CD4-positive, alpha-beta memory T cell (primary cell): ENCODE results near the gene EVL. TPM values are rescaled to one million over a fixed set of nuclear protein-coding genes. Genes with fewer than 3 reads are reported as not detected.

ENCODE experiments used
- CTCF ChIA-PET: fragments of 350-600 bp; sonication (Branson Sonifier 250); formaldehyde crosslinking; loops from one replicate; lab custom pipeline; 2021; ENCODE audit warnings: inconsistent platforms; ENCODE audit not compliant: partially characterized antibody; lab: Charles Lee
- POLR2A ChIA-PET: fragments of 350-600 bp; sonication (Branson Sonifier 250); formaldehyde crosslinking; loops from one replicate; lab custom pipeline; 2021; ENCODE audit not compliant: partially characterized antibody; lab: Charles Lee
- DNase-seq, 5 donors: peaks; one replicate each; pipeline versions ENCODE4 v3.0.0 to v3.0.0-alpha.2; 2020 to 2022; ENCODE audit warnings: mixed read lengths in 1 of 5
- H3K27ac ChIP-seq: one replicate; pipeline ENCODE4 v1.7.0; 2013; ENCODE audit warnings: low read depth, low read length
- H3K27me3 ChIP-seq: 2 replicates; pipeline ENCODE4 v1.7.0; 2013; ENCODE audit warnings: mild to moderate bottlenecking, low read length, moderate library complexity; ENCODE audit not compliant: insufficient read depth
- H3K36me3 ChIP-seq: 2 replicates; pipeline ENCODE4 v1.7.0; 2013; ENCODE audit warnings: mild to moderate bottlenecking, low read length, moderate library complexity; ENCODE audit not compliant: insufficient read depth
- H3K4me1 ChIP-seq: 2 replicates; pipeline ENCODE4 v1.7.0; 2013; ENCODE audit warnings: mild to moderate bottlenecking, low read length, moderate library complexity; ENCODE audit not compliant: insufficient read depth
- H3K4me3 ChIP-seq, 2 donors: one replicate each; pipeline ENCODE4 v1.7.0; 2013; ENCODE audit warnings: low read length in 2 of 2, mild to moderate bottlenecking in 1 of 2
- H3K9me3 ChIP-seq, 2 donors: one replicate each; pipeline ENCODE4 v1.7.0; 2013; ENCODE audit warnings: low read length in 2 of 2, control low read depth in 1 of 2; ENCODE audit not compliant: control insufficient read depth in 1 of 2
- H3K27ac Mint-ChIP-seq, 7 donors: one replicate each; pipeline ENCODE4 v1.8.0; 2020 to 2021; ENCODE audit warnings: mixed read lengths in 7 of 7, mild to moderate bottlenecking in 6 of 7, inconsistent platforms in 3 of 7, moderate library complexity in 3 of 7
- H3K27me3 Mint-ChIP-seq, 2 donors: one replicate each; pipeline ENCODE4 v1.8.0; 2020 to 2021; ENCODE audit warnings: mixed read lengths in 2 of 2
- H3K36me3 Mint-ChIP-seq, 2 donors: one replicate each; pipeline ENCODE4 v1.8.0; 2020 to 2021; ENCODE audit warnings: mixed read lengths in 2 of 2, inconsistent platforms in 1 of 2, mild to moderate bottlenecking in 1 of 2
- H3K4me1 Mint-ChIP-seq, 4 donors: one replicate each; pipeline ENCODE4 v1.8.0; 2020 to 2021; ENCODE audit warnings: mixed read lengths in 4 of 4, mild to moderate bottlenecking in 1 of 4
- H3K4me3 Mint-ChIP-seq, 8 donors: one replicate each; pipeline ENCODE4 v1.8.0; 2020 to 2021; ENCODE audit warnings: mixed read lengths in 8 of 8, mild to moderate bottlenecking in 7 of 8, moderate library complexity in 6 of 8, inconsistent platforms in 3 of 8
- H3K9me3 Mint-ChIP-seq, 8 donors: one replicate each; pipeline ENCODE4 v1.8.0; 2020 to 2021; ENCODE audit warnings: mixed read lengths in 8 of 8, mild to moderate bottlenecking in 5 of 8, inconsistent platforms in 3 of 8, moderate library complexity in 1 of 8
- intact Hi-C: fragments of 100-400 bp; cut with micrococcal nuclease; formaldehyde crosslinking; loops from one replicate; pipeline ENCODE4 v1.15.1; 2023
- polyA plus RNA-seq, 2 donors: library from polyadenylated mRNA; unstranded; fragments of 300-500 nt; fragmentation: Illumina TruSeq; gene quantifications; one replicate each; pipeline ENCODE4 v1.2.3, GENCODE V29; 2021
- total RNA-seq, 2 experiments: library from RNA; stranded (reverse); gene quantifications; one replicate each; pipeline ENCODE4 v1.2.3, GENCODE V29; 2021

Gene EVL
- total and polyA plus RNA-seq, 4 experiments from 2014 or later: 81.8 to 1,352 (median 717) TPM

- ChIA-PET CTCF (interaction anchor here (1.3 kb wide), 1 partner anchor 23 kb away, joined by 4 read pairs; no protein-coding TSS in a partner anchor), POLR2A (interaction anchor here (0.7 to 4.2 kb wide), 6 partner anchors 8 to 83 kb away, joined by 3 to 23 read pairs (median 4); no protein-coding TSS in a partner anchor)
- H3K36me3 Mint-ChIP-seq: peaks cover 62 to 89% of the 10 kb centered on the region in 2 donors
- H3K4me3 Mint-ChIP-seq: no peak overlapping the region
- DNase-seq: no peak
- Histone ChIP-seq H3K4me3 (no peak overlapping the region), H3K9me3 (no peaks in the 10 kb centered on the region), H3K4me1 (no peaks in the 10 kb centered on the region), H3K36me3 (peaks cover 98% of the 10 kb centered on the region), H3K27ac (no peak overlapping the region), H3K27me3 (no peaks in the 10 kb centered on the region)
- H3K4me1 Mint-ChIP-seq: peaks cover 0 to 8% (median under 1%) of the 10 kb centered on the region in 4 donors
- peak overlapping the region in 6 of 7 donors; percentile 58 to 73 (median 66) for H3K27ac Mint-ChIP-seq
- intact Hi-C loops: no loop called here
- no peaks in the 10 kb centered on the region for H3K27me3 Mint-ChIP-seq
- peaks cover 0 to 5% (median 0%) of the 10 kb centered on the region in 8 donors for H3K9me3 Mint-ChIP-seq
These were observed 66.0 kb downstream of the EVL start for GRCh38 chr14:100131181-100131580.

GRCh38 chr14:100132161-100132902 lies 67.1 kb downstream of the EVL start:
- no peaks in the 10 kb centered on the region for H3K9me3 ChIP-seq
- POLR2A ChIA-PET: interaction anchor here (0.7 to 4.2 kb wide), 5 partner anchors 8 to 82 kb away, joined by 3 to 23 read pairs (median 4); no protein-coding TSS in a partner anchor
- no peak overlapping the region for H3K4me3 Mint-ChIP-seq
- no peaks in the 10 kb centered on the region for H3K4me1 ChIP-seq
- H3K4me1 Mint-ChIP-seq: peaks cover 0 to 8% (median 2%) of the 10 kb centered on the region in 4 donors
- no peak overlapping the region for H3K4me3 ChIP-seq
- peak overlapping the region in 2 of 7 donors; percentile 22 to 29 for H3K27ac Mint-ChIP-seq
- H3K27me3 Mint-ChIP-seq: no peaks in the 10 kb centered on the region
- CTCF ChIA-PET: interaction anchor here (0.9 kb wide), 1 partner anchor 24 kb away, joined by 3 read pairs; no protein-coding TSS in a partner anchor
- peaks cover 0 to 5% (median 0%) of the 10 kb centered on the region in 8 donors for H3K9me3 Mint-ChIP-seq
- H3K36me3 Mint-ChIP-seq: peaks cover 66 to 92% of the 10 kb centered on the region in 2 donors
- DNase-seq: no peak
- intact Hi-C loops: no loop called here
- no peaks in the 10 kb centered on the region for H3K27me3 ChIP-seq
- peaks cover 98% of the 10 kb centered on the region for H3K36me3 ChIP-seq
- no peak overlapping the region for H3K27ac ChIP-seq

DNA sequence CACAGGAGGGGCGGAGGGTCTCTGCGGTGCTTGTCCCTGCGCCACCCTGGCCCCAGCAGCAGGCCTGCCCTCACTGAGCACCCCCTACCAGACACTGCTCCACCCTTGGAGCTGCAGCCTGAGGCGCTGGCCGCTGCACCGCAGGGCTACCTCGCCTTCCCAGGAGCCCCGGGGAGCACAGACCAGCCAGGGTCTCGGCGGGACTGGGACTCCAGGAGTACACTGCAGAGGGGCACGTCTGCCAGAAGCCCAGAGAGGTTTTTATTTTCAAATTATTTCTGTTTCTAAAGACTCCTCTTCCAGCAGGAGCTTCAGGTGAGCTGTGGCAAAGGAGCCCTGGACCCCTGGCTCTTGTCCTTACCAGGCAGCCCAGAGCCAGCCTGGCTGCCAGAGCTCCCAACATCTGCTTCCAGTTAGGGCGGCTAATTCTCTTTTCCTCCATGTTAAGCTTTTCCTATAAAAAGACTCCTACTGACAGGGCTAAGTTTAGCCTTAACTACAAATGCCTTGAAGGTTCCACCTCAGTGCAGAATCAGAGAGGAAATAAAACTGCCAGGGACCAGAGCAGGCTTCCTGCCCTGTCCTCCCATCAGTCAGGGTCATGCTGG lies 67.8 kb downstream of the EVL start:
- H3K4me1 Mint-ChIP-seq: peaks cover 0 to 11% (median under 1%) of the 10 kb centered on the region in 4 donors
- no peak for DNase-seq
- Histone ChIP-seq H3K4me1 (no peaks in the 10 kb centered on the region), H3K27me3 (no peaks in the 10 kb centered on the region), H3K36me3 (peaks cover 98% of the 10 kb centered on the region), H3K27ac (no peak overlapping the region), H3K4me3 (no peak overlapping the region), H3K9me3 (no peaks in the 10 kb centered on the region)
- peak overlapping the region in 1 of 7 donors; percentile 77 for H3K27ac Mint-ChIP-seq
- peaks cover 0 to 6% (median 0%) of the 10 kb centered on the region in 8 donors for H3K9me3 Mint-ChIP-seq
- peaks cover 65 to 90% of the 10 kb centered on the region in 2 donors for H3K36me3 Mint-ChIP-seq
- ChIA-PET CTCF (interaction anchor here (0.9 kb wide), 1 partner anchor 25 kb away, joined by 3 read pairs; no protein-coding TSS in a partner anchor), POLR2A (interaction anchor here (0.6 to 2.3 kb wide), 4 partner anchors 9 to 51 kb away, joined by 3 to 8 read pairs (median 3); no protein-coding TSS in a partner anchor)
- no peak overlapping the region for H3K4me3 Mint-ChIP-seq
- no peaks in the 10 kb centered on the region for H3K27me3 Mint-ChIP-seq
- intact Hi-C loops: no loop called here

DNA sequence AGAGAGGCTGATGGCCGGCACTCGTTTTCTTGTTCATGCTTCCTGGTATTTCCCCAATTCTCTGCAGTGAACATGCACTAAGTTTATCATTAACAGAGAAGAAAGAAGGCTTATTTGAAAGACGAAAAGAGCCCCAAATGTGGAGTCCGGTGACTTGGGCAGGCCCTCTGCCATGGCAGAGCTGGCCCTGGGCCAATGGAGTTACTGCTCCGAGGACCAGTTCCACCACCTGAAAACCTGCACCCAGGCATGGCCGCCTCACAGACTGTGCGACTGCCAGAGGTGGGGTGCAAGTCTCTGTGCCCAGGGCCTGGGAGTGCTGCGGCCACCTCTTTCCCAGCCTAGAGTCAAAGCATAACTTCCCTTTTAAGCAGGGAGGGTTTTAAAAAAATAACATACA lies 69.4 kb downstream of the EVL start:
- no peaks in the 10 kb centered on the region for H3K9me3 ChIP-seq
- H3K27ac ChIP-seq: no peak overlapping the region
- DNase-seq: no peak
- intact Hi-C loops: no loop called here
- ChIA-PET POLR2A (interaction anchor here (2.3 kb wide), 1 partner anchor 7 kb away, joined by 8 read pairs; no protein-coding TSS in a partner anchor), CTCF (no interaction called here)
- H3K27me3 ChIP-seq: no peaks in the 10 kb centered on the region
- H3K4me1 Mint-ChIP-seq: peaks cover 0 to 18% (median 4%) of the 10 kb centered on the region in 4 donors
- H3K27me3 Mint-ChIP-seq: no peaks in the 10 kb centered on the region
- no peak overlapping the region for H3K27ac Mint-ChIP-seq
- H3K4me3 ChIP-seq: no peak overlapping the region
- H3K4me1 ChIP-seq: no peaks in the 10 kb centered on the region
- H3K36me3 ChIP-seq: peaks cover 99% of the 10 kb centered on the region
- peaks cover 75 to 94% of the 10 kb centered on the region in 2 donors for H3K36me3 Mint-ChIP-seq
- no peak overlapping the region for H3K4me3 Mint-ChIP-seq
- H3K9me3 Mint-ChIP-seq: peaks cover 0 to 6% (median 0%) of the 10 kb centered on the region in 8 donors

DNA sequence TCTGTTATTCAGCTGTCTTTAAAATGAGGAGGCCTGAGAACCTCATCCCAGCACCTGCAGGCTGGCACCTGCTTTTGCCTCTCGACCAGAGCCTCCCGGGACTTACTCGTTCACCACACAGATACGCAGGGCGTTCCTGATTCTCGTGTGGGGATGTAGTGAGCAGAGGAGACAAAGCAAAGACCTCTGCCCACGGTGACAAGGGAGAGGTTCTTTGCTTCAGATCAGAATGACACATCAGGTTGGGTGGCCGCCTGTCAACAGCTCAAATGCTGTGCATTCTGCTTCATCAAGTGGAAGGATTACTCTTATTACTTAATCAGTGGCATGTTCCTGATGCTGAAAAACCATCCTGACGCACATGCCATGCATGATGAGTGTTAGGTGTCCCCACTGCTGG lies 69.9 kb downstream of the EVL start:
- ChIA-PET POLR2A (no interaction called here), CTCF (no interaction called here)
- no peaks in the 10 kb centered on the region for H3K9me3 ChIP-seq
- H3K4me1 ChIP-seq: no peaks in the 10 kb centered on the region
- no peak for DNase-seq
- Mint-ChIP-seq H3K4me1 (peaks cover 0 to 22% (median 5%) of the 10 kb centered on the region in 4 donors), H3K27ac (peak overlapping the region in 2 of 7 donors; percentile 65 to 78), H3K36me3 (peaks cover 73 to 94% of the 10 kb centered on the region in 2 donors), H3K9me3 (peaks cover 0 to 6% (median 0%) of the 10 kb centered on the region in 8 donors), H3K27me3 (no peaks in the 10 kb centered on the region), H3K4me3 (peak overlapping the region in 1 of 8 donors; percentile 48)
- peaks cover 99% of the 10 kb centered on the region for H3K36me3 ChIP-seq
- H3K4me3 ChIP-seq: no peak overlapping the region
- no peaks in the 10 kb centered on the region for H3K27me3 ChIP-seq
- intact Hi-C loops: no loop called here
- H3K27ac ChIP-seq: no peak overlapping the region

- intact Hi-C loops: no loop called here
- H3K27me3 Mint-ChIP-seq: no peaks in the 10 kb centered on the region
- peaks cover 73 to 94% of the 10 kb centered on the region in 2 donors for H3K36me3 Mint-ChIP-seq
- H3K9me3 Mint-ChIP-seq: peaks cover 0 to 6% (median 0%) of the 10 kb centered on the region in 8 donors
- ChIA-PET POLR2A (interaction anchor here (1.1 kb wide), 1 partner anchor 16 kb away, joined by 3 read pairs; no protein-coding TSS in a partner anchor), CTCF (no interaction called here)
- peak overlapping the region in 3 of 7 donors; percentile 9 to 68 (median 43) for H3K27ac Mint-ChIP-seq
- Histone ChIP-seq H3K9me3 (no peaks in the 10 kb centered on the region), H3K27ac (no peak overlapping the region), H3K27me3 (no peaks in the 10 kb centered on the region), H3K4me1 (no peaks in the 10 kb centered on the region), H3K36me3 (peaks cover 99% of the 10 kb centered on the region), H3K4me3 (no peak overlapping the region)
- no peak for DNase-seq
- H3K4me3 Mint-ChIP-seq: no peak overlapping the region
- H3K4me1 Mint-ChIP-seq: peaks cover 0 to 20% (median 5%) of the 10 kb centered on the region in 4 donors
These were observed 70.6 kb downstream of the EVL start for GRCh38 chr14:100135784-100136183.
